Activated CD4-positive, CD25-positive, alpha-beta regulatory T cell treated with anti-CD3 and anti-CD28 coated beads, Interleukin-2, amount 50 U/mL, for 24 hours (primary cell): ENCODE data around the gene CSGALNACT2.
"Not testable (repeated sequence)": the region's sequence is repeated elsewhere in the genome, so short reads cannot be mapped to it uniquely, and the experiment has no call there.

Experiments used
- ATAC-seq, 2 donors: fragments of 150-1000 bp; cut with Tn5 transposase; one replicate each; pipeline ENCODE4 v1.10.0; 2021; ENCODE audit warnings: mild to moderate bottlenecking in 1 of 2, moderate library complexity in 1 of 2

The CSGALNACT2 gene

DNA sequence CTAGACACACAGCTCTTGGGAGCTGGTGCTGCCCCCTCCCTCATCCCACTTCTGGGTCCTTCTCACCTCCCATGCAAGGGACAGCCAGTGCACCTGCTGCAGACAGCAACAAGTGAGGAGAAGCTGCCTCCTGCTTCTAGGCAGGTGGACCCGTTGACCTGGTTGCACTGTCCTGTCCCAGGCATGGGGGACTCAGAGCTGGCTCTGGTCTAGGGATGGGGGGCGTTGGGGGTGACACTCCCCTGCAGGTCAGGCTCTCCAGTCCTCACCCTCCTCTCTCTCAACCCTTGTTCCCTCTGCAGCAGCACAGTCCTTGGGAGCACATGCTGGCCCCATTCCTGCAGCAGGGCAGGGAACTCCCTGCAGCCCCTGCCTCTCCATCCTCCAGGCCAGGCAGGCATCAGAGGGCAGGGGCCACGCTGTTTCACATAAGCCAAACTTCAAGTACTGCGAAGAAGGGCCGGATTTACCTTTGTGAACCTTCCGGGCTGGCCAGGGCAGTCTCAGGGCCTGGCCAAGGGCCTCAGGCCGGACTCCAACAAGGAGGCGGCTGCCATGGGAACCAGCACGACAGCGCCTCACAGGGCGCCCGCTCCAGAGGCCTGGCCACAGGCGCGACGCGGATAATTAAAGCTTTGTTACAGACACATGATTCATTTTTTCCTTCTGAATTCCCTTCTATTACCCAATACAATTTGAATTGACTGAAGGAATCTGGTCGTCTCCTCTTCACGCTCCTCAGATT, 80.1 kb downstream of the CSGALNACT2 start:
- ATAC-seq, result no peak

DNA sequence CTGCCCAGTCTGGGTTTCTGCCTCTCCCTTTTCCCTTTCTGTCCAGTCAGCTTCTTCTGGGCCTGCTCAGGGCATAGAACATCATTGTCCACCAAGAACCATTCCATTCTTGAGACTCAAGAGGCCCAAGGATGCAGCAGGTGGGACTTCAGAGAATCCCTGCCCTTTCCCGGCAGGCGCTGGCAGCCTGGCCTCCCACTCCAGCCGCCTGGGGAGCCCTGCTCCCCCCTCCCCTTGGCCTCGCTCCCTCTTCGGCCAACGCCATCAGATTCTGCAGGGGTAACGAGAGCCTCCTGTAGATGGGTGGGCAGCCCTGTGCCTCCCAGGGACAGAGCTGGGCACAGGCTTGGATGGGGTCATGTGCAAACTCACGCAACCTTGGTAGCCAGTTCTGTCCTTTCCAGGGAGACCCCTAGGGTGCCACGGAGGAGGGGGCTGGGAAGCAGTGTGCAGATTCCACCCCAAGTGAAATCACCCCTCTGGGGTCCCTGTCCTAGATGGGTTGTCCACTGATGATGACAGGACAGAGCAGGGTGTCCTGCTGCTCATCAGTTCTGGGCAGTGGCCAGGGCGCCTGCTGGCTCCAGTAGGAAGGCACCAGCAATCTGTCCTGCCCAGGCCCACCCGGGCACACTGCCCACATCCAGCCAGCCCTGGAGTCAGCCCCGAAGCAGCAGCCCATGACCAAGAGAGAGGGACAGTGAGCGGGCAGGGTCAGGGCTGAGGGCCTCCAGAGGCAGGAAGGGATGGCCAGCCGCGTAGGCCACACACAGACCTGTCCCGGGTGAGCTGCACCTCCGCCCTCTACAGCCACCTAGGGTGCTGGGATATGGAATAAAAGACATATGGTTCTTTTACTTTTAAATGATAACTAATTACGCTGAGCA, 80.9 kb downstream of the CSGALNACT2 start:
- ATAC-seq, result no peak

DNA sequence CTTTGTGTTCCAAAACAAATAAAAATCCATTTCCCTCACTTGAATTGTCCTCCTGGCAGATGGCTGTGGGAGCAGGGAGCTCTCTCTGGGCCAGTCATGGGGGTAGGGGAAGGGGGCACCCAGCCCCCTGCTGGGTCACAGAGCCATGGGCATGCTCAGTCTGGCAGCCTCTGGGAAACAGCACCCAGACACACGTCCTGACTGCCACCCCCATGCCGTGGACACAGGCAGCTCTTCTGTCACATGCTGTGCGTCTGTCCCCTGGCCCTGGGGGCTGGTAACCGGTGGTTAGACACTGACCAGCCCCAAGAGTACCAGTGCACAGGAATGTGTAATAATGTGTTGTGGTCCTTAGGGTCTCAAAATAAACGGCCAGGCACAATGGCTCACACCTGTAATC, 81.6 kb downstream of the CSGALNACT2 start:
- no peak for ATAC-seq

DNA sequence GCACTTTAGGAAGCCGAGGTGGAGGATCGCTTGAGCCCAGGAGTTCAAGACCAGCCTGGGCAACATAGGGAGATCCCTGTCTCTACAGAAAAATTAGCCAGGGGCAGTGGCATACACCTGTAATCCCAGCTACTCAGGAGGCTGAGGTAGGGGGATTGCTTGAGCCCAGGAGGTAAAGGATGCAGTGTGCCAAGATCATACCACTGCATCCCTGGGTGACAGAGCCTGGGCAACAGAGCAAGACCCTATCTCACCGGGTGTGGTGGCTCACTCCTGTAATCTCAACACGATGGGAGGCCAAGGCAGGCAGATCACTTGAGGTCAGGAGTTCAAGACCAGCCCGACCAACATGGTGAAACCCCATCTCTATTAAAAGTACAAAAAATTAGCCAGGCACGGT, 82.0 kb downstream of the CSGALNACT2 start:
- ATAC-seq, result not testable (repeated sequence)

DNA sequence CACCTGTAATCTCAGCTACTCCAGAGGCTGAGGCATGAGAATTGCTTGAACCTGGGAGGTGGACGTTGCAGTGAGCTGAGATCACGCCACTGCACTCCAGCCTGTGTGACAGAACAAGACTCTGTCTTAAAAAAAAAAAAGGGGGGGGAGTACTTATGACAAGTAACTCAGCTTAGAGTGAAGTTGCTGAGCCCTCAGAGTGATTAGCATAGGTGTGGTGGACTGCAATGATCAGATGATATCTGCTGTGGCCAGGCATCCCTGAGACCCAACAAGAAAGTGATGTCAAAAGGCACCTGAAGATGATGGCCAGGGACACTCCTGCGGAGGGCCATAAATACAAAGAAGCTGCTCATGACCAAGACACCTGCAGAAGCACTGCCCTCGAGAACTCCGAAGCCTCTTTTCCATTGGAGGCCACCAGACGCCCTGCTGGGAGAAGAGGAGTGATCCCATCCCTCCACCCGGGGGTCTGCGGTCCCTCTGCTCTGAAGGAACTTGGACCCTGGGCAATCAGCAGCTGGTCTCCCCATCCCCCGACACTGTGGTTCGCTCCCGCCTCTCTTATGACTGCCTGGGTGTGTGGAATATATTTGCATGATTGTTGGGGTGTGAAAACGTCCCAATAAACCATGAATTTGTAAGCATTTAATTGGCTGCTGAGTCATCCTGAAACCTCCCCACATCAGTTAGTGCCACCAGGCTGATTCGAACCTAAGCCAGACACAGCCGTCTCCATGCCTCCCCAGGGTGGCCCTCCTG, 82.6 kb downstream of the CSGALNACT2 start:
- ATAC-seq, result peak in 1 of 2 donors; percentile 30

DNA sequence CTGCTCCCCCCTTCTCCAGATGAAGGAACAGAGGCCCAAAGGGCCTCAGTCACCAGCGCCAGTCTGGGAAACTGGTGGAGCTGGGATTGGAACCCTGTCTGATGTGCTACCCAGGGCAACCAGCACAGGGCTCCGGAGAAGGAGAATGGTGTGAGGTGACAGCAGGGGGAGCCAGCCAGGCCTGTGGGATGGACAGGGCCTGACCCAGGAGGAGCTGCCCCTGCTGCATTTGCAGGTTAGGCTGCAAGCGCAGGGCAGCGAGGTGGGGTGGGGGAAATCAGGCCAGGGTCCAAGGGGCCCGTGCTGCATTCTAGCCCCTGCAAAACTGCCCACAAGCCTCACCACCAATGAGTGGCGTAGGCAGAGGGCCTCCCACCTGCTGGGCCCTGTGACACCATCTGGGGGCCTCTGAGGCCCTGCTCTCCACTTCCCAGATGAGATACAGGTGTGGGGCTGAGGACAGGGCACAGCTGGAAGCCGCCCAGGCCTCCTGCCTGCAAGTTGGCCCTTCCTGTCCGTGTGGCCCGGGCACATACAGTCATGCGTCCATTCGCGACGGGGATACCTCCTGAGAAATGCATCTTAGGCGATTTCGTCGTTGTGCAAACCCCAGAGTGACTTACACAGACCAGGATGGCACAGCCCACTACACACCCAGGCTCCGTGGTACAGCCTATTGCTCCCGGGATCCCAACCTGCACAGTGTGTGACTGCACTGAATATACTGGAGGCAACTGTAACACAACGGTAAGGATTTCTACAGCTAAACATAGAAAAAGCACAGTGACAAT, 83.4 kb downstream of the CSGALNACT2 start:
- ATAC-seq, result no peak

DNA sequence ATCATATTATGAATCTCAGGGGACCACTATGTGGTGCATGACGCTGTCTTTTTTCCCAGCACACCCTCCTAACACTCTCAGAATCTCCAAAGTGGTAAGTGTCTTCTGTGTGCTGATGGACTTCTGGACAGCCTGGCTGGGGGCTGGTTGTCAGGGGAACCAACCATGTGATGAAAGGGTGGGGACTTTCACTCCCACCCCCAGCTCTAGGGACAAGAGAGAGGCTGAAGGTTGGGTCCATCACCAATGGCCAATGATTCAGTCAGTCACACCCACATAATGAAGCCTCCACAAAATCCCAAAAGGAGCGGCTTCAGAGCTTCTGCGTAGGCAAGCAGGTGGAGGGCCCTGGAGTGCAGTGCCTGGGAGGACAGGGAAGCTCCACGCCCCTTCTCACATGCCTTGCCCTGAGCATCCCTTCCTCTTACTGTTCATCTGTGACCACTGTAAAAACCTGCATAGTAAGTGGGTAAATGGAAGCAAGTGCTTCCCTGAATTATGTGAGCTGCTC, 84.0 kb downstream of the CSGALNACT2 start:
- ATAC-seq, result no peak

DNA sequence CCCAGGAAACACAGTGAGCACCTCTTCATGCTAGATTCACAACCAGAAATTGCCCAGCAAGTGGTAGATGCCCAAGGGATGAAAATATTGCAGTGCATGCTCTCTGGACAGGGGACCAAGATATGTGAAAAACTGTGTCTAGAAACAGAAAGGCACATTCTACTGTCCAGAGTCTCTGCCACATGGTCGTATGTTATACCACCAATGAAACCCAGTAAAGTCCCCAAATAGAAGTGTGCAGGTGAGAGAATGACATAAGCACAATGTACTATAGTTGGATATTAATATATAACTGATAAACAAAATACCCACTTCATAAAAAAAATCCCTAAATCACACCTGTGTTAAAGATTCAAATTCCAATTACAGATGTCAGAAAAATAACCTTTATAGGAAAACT, 84.8 kb downstream of the CSGALNACT2 start:
- ATAC-seq, result no peak

DNA sequence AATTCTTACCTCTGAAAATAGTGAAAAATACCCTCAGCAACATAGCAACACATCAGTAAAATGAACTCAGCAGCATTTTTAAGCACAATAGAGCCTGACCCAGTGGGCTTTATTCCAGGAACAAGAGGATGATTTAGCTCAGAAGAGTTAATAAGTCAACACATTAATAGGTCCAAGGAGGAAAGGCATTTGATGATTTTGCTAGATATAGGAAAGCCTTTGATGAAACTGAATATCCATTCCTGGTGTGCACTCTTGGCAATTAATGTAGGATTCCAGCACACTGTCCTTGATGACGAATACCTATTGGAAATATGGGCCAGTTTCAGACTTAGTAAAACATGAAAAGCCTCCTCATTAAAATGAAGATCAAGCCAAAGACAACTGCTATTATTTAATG, 86.1 kb downstream of the CSGALNACT2 start:
- ATAC-seq, result no peak

DNA sequence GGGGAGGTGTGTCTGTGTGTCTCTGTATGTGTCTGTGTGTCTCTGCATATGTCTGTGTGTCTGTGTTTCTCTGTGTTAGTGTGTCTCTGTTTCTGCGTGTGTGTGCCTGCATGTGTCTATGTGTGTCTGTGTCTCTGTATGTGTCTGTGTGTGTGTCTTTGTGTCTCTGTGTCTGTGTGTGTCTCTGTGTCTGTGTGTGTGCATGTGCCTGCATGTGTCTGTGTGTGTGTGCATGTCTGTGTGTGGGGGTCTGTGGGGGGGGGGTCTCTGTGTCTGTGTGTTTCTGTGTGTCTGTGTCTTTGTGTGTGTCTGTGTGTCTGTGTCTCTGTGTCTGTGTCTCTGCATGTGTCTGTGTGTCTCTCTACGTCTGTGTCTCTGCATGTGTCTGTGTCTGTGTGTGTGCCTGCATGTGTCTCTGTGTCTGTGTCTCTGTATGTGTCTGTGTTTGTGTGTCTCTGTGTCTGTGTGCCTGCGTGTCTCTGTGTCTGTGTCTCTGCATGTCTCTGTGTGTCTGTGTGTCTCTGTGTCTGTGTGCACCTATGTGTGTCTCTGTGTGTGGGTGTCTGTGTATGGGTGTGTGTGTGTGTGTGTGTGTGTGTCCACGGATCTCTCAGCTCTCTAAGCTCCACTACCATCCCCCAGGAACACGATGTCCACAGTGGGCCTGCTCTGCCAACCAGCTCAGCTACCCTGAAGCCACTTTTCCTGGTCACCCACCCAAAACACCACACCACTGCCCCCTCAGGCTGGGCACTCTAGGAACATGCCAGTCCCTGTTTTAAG, 87.0 kb downstream of the CSGALNACT2 start:
- ATAC-seq, result no peak

DNA sequence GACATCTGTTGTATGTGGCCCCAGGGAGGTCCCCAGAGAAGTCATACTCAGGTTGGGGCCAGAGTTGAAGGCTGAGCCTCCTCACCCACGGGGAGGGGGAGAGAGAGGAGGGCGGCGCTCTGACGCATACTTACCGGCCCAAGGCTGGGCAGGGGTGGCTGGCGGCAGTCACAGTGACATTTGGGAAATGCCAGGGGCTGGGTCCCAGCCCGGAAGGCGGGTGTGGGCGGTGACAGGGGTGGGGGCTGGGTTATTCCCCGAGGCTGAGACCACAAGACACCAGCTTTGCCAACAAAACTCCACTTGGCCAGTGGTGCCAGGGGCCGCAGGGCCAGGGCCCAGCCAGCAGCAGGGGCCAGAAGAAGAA, 87.5 kb downstream of the CSGALNACT2 start:
- peak; percentile 67 to 79 for ATAC-seq

DNA sequence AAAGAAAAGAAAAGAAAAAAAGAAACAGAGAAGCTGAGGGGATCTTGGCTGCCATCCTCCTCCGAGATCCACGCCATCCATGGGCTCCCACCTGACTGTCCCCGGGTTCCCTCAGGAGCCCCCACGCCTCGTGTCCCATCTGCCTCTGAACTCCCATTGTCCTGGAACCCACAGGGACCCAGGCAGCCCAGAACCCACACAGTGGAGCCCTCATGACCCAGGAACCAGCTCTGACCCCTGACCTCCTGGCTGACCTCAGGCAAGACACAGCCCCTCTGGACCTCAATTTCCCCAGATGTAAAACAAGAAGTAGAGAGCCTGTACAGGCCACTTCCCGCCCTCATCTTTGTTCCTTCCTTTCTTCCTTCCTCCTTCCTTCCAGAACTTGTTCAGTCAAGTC, 88.2 kb downstream of the CSGALNACT2 start:
- no peak for ATAC-seq

DNA sequence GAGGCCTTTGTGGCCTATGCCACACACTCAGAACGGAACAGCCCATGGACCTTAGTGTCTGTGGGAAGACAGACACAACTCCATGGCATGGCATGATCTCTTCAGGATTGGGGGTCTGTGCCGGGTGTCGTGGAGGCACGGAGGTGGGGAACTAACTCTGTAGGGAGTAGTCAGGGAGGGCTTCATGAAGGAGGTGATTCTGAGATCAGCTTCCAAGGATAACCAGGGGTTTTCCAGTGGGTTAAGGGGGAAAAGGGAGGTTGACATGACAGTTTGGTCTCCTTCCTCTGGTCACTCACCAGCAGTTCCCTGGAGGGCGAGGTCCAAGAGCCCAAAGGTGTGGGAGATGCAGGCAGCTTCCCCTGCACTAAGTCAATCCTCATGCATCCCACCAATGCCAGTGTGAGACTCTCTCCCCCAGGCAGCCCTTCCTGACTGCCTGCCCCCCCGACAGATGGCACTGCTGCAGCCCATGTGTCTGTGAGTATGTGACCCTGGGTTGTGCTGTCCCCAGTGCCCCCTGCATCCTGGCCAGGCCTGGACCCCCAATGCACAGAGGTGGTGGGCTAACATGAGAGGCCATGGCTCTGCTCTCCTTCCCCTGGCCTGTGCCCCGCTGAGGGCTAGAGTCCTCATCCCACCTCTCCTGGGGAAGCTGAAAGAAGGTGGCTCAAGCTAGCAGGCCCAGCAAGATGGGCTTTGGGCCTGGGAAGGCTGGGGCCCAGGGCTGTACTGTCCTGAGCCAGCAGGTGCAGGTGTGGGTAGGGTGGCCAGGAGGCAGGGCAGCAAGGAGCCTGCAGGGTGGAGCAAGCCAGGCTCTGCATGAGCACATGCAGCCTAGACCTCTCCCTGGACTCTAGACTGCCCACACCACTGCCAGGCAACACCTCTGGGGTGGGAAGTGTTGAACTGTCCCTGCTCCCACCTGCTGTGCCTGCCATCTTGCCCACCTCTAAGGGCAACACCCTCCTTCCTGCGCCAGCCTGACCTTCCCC, 88.9 kb downstream of the CSGALNACT2 start:
- no peak for ATAC-seq

DNA sequence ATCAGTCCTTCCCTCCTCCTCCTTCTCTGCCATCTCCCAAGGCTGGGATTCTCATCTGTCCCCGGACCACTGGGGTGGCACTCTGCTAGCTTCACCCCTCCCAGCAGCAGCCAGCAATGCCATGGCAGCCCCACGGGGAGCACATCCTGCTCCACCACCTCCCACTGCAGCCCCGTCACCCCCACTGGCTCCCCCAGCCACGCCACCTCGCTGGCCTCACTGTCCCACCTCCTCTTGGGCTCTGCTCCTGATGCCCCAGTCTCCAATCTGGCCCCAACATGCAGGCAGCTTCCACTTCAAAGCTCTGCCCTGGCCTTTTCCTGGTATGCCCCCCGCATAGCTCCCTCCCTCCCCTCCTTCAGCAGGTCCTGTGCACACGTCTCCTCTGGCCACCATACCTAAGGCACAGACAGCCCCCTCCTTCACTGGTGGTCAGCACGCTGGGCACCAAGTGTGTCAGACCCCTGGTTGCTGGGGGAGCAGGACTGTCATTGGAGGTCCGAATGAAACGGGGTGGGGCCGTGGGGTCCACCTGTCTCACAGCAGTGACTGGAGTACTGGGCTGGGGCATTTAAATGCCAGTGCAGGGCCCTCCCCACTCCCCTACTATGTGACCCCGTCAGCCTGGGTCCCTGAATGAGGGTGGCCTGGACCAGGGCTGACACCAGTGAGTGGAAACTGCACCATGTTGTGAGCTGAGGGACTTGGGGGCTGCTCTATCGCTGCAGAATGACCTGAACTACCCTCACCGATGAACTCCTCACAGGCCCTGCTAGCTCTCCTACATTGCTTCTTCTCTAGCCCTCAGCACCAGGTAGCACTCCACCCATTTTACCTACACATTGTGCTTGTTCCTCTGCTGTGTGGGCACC, 89.9 kb downstream of the CSGALNACT2 start:
- ATAC-seq, result no peak

DNA sequence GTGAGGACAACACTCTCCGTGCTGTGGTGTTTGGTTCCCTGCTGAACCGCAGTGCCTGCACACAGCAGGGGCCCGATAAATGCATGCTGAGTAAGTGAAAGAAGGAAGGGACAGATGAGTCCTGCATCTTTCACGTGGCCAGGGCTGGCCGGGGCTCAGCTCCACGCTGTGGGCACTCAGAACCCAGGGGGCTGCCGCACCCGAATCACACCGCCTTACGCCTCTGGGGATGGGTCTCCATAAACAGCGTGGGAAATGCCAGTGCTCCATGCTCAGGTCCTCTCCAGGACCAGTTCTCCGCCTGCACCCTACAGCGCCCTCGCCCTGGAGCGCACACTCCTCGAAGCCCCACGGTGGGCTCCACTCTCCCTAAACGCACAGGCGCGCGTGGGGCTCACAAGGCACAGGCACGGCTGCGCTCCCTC, 90.5 kb downstream of the CSGALNACT2 start:
- no peak for ATAC-seq

DNA sequence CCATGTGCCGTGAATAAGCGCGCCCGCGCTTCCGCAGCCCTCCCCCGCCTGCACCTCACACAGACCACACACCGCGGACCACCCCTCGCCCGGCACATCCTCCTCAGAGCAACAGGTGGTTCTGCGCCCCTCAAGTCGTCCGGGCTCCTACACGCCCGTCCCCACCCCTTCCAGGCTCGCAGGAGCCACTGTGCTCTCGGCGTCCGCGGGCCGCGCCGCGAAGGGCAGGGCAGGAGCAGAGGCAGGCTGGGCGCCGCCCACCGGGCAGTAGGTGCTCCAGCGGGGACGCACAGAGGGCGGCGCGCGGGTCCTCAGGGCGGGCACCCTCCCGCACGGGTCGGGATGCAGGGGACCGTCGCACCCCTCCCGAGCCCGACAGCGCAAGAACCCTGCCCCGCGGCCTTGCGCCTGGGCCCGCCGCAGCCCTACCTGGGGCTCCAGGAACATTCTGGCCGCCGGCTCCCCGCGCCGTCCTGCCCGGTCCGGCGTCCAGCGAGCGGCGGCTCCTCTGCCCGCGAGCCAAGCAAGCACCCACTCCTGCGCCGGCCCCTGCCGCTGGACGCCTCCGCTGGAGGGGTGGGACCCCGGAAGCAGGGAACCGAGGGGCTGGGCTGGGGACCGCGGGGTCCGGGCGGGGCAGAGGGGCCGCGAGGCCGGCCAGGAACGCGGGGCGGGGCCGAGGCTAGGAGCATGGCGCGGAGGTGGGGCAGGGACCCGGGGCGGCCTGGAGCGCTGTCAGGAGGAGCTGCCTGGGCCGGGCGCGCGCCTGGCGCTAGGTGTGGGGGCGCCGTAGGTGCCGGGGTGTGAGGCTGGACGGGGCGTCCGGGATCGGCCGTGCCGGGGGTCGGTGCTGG, 91.2 kb downstream of the CSGALNACT2 start:
- ATAC-seq, result peak; percentile 47

DNA sequence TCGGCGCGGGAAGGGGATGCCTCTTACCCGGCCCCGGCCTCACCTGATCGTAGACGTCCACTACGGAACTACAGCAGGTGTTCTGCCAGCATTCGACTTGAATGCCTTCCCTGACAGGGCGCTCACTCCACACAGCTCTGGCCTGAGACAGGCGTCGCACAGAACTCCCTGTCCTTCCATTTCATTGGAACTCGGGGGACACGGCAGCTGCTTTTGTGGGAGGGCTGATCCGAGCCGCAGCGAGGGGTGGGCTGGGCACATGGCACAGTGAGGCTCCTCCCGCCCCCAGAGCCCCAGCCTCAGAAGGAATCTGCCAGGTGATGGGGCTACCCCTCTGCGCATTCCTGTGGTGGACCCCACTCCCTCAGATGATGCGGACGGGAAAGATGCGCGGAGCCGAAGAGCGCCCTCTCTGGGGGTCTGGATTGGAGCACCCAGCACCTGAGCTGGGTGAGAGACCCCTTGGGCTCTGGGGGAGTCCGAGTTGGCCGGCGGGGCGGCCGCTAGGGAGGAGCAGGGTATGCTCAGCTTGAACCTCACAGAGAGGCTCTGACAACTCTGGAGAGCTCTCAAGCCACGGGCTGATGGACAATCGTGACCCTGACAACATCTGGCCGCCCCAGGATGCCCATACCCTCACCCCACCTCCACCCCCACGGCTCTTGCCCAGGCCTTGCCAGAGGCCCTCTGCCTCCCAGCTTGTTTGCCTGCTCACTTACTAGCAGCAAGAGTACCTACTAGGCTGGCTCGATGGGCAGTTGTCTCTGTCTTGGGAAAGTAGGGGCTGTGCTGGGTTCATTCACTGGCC, 92.1 kb downstream of the CSGALNACT2 start:
- ATAC-seq, result no peak
